ENCODE measurements around the gene ACOT13. TPM values are rescaled to one million over a fixed set of nuclear protein-coding genes. Genes with fewer than 3 reads are reported as not detected.
"Not testable (repeated sequence)": the region's sequence is repeated elsewhere in the genome, so short reads cannot be mapped to it uniquely, and the experiment has no call there.

The ACOT13 gene
- total RNA-seq, 1 experiment from 2014 or later = 15.7 TPM

- no peaks in the 10 kb centered on the region for H3K9me3 ChIP-seq (ENCODE audit: low read length)
- no peaks in the 10 kb centered on the region for H3K9me2 ChIP-seq (replicated peaks; ENCODE audit: insufficient read depth, low read length)
- no peaks in the 10 kb centered on the region for H3K27me3 ChIP-seq (ENCODE audit: low read length)
- DNase-seq = no peak
- no peak overlapping the region for H3K27ac ChIP-seq (ENCODE audit: low read length)
- peaks cover 13% of the 10 kb centered on the region for H3K4me1 ChIP-seq (ENCODE audit: low read length)
- H3K4me2 ChIP-seq (ENCODE audit: low read depth, low read length, poor library complexity, severe bottlenecking) = no peak overlapping the region
- H2AFZ ChIP-seq (ENCODE audit: low read length) = no peak overlapping the region
- no peaks in the 10 kb centered on the region for H3K36me3 ChIP-seq (ENCODE audit: insufficient read depth, low read length)
- no peak overlapping the region for H3K4me3 ChIP-seq (ENCODE audit: low read length)
- H3K79me2 ChIP-seq (ENCODE audit: low read length) = no peaks in the 10 kb centered on the region
- no peaks in the 10 kb centered on the region for H4K20me1 ChIP-seq (ENCODE audit: insufficient read depth, low read depth, low read length)
- no peak overlapping the region for H3K9ac ChIP-seq (ENCODE audit: low read length)
These were observed 26.7 kb upstream of the ACOT13 start for GRCh38 chr6:24640166-24640565.

- H3K9me2 ChIP-seq (replicated peaks; ENCODE audit: insufficient read depth, low read length); H3K9ac ChIP-seq (ENCODE audit: low read length); H3K79me2 ChIP-seq (ENCODE audit: low read length): not testable (repeated sequence)
These were observed 26.2 kb upstream of the ACOT13 start for GRCh38 chr6:24640631-24641030.

GRCh38 chr6:24642061-24642460 lies 24.8 kb upstream of the ACOT13 start:
- no peaks in the 10 kb centered on the region for H3K27me3 ChIP-seq (ENCODE audit: low read length)
- H3K9me2 ChIP-seq (replicated peaks; ENCODE audit: insufficient read depth, low read length) = no peaks in the 10 kb centered on the region
- H2AFZ ChIP-seq (ENCODE audit: low read length) = no peak overlapping the region
- no peaks in the 10 kb centered on the region for H4K20me1 ChIP-seq (ENCODE audit: insufficient read depth, low read depth, low read length)
- H3K4me2 ChIP-seq (ENCODE audit: low read depth, low read length, poor library complexity, severe bottlenecking) = no peak overlapping the region
- no peak for DNase-seq
- no peaks in the 10 kb centered on the region for H3K79me2 ChIP-seq (ENCODE audit: low read length)
- no peak overlapping the region for H3K9ac ChIP-seq (ENCODE audit: low read length)
- no peak overlapping the region for H3K27ac ChIP-seq (ENCODE audit: low read length)
- H3K4me3 ChIP-seq (ENCODE audit: low read length) = no peak overlapping the region
- H3K9me3 ChIP-seq (ENCODE audit: low read length) = no peaks in the 10 kb centered on the region
- no peaks in the 10 kb centered on the region for H3K36me3 ChIP-seq (ENCODE audit: insufficient read depth, low read length)
- H3K4me1 ChIP-seq (ENCODE audit: low read length) = peaks cover 26% of the 10 kb centered on the region

More at GRCh38 chr6:24640631-24641030, 26.2 kb upstream of the ACOT13 start:
- H3K27me3 ChIP-seq (ENCODE audit: low read length); H3K36me3 ChIP-seq (ENCODE audit: insufficient read depth, low read length); H3K9me3 ChIP-seq (ENCODE audit: low read length); H2AFZ ChIP-seq (ENCODE audit: low read length); DNase-seq; H4K20me1 ChIP-seq (ENCODE audit: insufficient read depth, low read depth, low read length); H3K4me3 ChIP-seq (ENCODE audit: low read length); H3K4me2 ChIP-seq (ENCODE audit: low read depth, low read length, poor library complexity, severe bottlenecking); H3K27ac ChIP-seq (ENCODE audit: low read length): not testable (repeated sequence)
- H3K4me1 ChIP-seq (ENCODE audit: low read length) = peaks cover 18% of the 10 kb centered on the region

- no peak overlapping the region for H3K4me2 ChIP-seq (ENCODE audit: low read depth, low read length, poor library complexity, severe bottlenecking)
These were observed 23.0 kb upstream of the ACOT13 start for GRCh38 chr6:24643920-24644319.

GRCh38 chr6:24644377-24644776 lies 22.5 kb upstream of the ACOT13 start:
- H4K20me1 ChIP-seq (ENCODE audit: insufficient read depth, low read depth, low read length) = no peaks in the 10 kb centered on the region
- no peaks in the 10 kb centered on the region for H3K36me3 ChIP-seq (ENCODE audit: insufficient read depth, low read length)
- H3K9me3 ChIP-seq (ENCODE audit: low read length) = no peaks in the 10 kb centered on the region
- H3K27me3 ChIP-seq (ENCODE audit: low read length) = no peaks in the 10 kb centered on the region
- H2AFZ ChIP-seq (ENCODE audit: low read length) = no peak overlapping the region
- no peak overlapping the region for H3K27ac ChIP-seq (ENCODE audit: low read length)
- no peaks in the 10 kb centered on the region for H3K79me2 ChIP-seq (ENCODE audit: low read length)
- H3K9ac ChIP-seq (ENCODE audit: low read length) = no peak overlapping the region
- H3K4me3 ChIP-seq (ENCODE audit: low read length) = no peak overlapping the region
- no peak overlapping the region for H3K4me2 ChIP-seq (ENCODE audit: low read depth, low read length, poor library complexity, severe bottlenecking)
- no peak for DNase-seq
- H3K4me1 ChIP-seq (ENCODE audit: low read length) = peaks cover 36% of the 10 kb centered on the region
- H3K9me2 ChIP-seq (replicated peaks; ENCODE audit: insufficient read depth, low read length) = no peaks in the 10 kb centered on the region

More at GRCh38 chr6:24643920-24644319, 23.0 kb upstream of the ACOT13 start:
- H3K27me3 ChIP-seq (ENCODE audit: low read length) = no peaks in the 10 kb centered on the region
- H3K4me1 ChIP-seq (ENCODE audit: low read length) = peaks cover 36% of the 10 kb centered on the region
- H3K79me2 ChIP-seq (ENCODE audit: low read length) = no peaks in the 10 kb centered on the region
- H3K4me3 ChIP-seq (ENCODE audit: low read length) = no peak overlapping the region
- H3K9ac ChIP-seq (ENCODE audit: low read length) = no peak overlapping the region
- H4K20me1 ChIP-seq (ENCODE audit: insufficient read depth, low read depth, low read length) = no peaks in the 10 kb centered on the region
- H3K9me2 ChIP-seq (replicated peaks; ENCODE audit: insufficient read depth, low read length) = no peaks in the 10 kb centered on the region
- H3K36me3 ChIP-seq (ENCODE audit: insufficient read depth, low read length) = no peaks in the 10 kb centered on the region
- no peak overlapping the region for H3K27ac ChIP-seq (ENCODE audit: low read length)
- DNase-seq = no peak
- no peaks in the 10 kb centered on the region for H3K9me3 ChIP-seq (ENCODE audit: low read length)
- H2AFZ ChIP-seq (ENCODE audit: low read length) = no peak overlapping the region

GRCh38 chr6:24646771-24647170 lies 20.1 kb upstream of the ACOT13 start:
- no peaks in the 10 kb centered on the region for H3K79me2 ChIP-seq (ENCODE audit: low read length)
- H3K27me3 ChIP-seq (ENCODE audit: low read length) = no peaks in the 10 kb centered on the region
- no peaks in the 10 kb centered on the region for H3K9me3 ChIP-seq (ENCODE audit: low read length)
- peaks cover 13% of the 10 kb centered on the region; the same call in 1 of the 2 replicates for H3K36me3 ChIP-seq (ENCODE audit: insufficient read depth, low read length)
- peak overlapping the region; percentile 90 for H3K4me3 ChIP-seq (ENCODE audit: low read length)
- H3K4me1 ChIP-seq (ENCODE audit: low read length) = peaks cover 45% of the 10 kb centered on the region
- no peak for DNase-seq
- peak overlapping the region; percentile 50; the same call in 1 of the 2 replicates for H3K9ac ChIP-seq (ENCODE audit: low read length)
- H4K20me1 ChIP-seq (ENCODE audit: insufficient read depth, low read depth, low read length) = no peaks in the 10 kb centered on the region
- no peak overlapping the region for H2AFZ ChIP-seq (ENCODE audit: low read length)
- H3K9me2 ChIP-seq (replicated peaks; ENCODE audit: insufficient read depth, low read length) = no peaks in the 10 kb centered on the region
- H3K4me2 ChIP-seq (ENCODE audit: low read depth, low read length, poor library complexity, severe bottlenecking) = peak overlapping the region; percentile 93
- no peak overlapping the region for H3K27ac ChIP-seq (ENCODE audit: low read length)

GRCh38 chr6:24648276-24648675 lies 18.6 kb upstream of the ACOT13 start:
- no peaks in the 10 kb centered on the region for H3K27me3 ChIP-seq (ENCODE audit: low read length)
- no peaks in the 10 kb centered on the region for H4K20me1 ChIP-seq (ENCODE audit: insufficient read depth, low read depth, low read length)

GRCh38 chr6:24649691-24650090 lies 17.2 kb upstream of the ACOT13 start:
- no peaks in the 10 kb centered on the region for H4K20me1 ChIP-seq (ENCODE audit: insufficient read depth, low read depth, low read length)
- H3K9ac ChIP-seq (ENCODE audit: low read length) = no peak overlapping the region
- no peak overlapping the region for H3K27ac ChIP-seq (ENCODE audit: low read length)
- H3K36me3 ChIP-seq (ENCODE audit: insufficient read depth, low read length) = peaks cover 39% of the 10 kb centered on the region; the same call in 1 of the 2 replicates
- no peak overlapping the region for H3K4me2 ChIP-seq (ENCODE audit: low read depth, low read length, poor library complexity, severe bottlenecking)
- no peaks in the 10 kb centered on the region for H3K9me2 ChIP-seq (replicated peaks; ENCODE audit: insufficient read depth, low read length)
- peaks cover 36% of the 10 kb centered on the region for H3K4me1 ChIP-seq (ENCODE audit: low read length)
- H3K79me2 ChIP-seq (ENCODE audit: low read length) = peaks cover 10% of the 10 kb centered on the region; the same call in 1 of the 2 replicates
- no peak for DNase-seq
- H3K4me3 ChIP-seq (ENCODE audit: low read length) = no peak overlapping the region
- no peaks in the 10 kb centered on the region for H3K9me3 ChIP-seq (ENCODE audit: low read length)
- no peaks in the 10 kb centered on the region for H3K27me3 ChIP-seq (ENCODE audit: low read length)
- H2AFZ ChIP-seq (ENCODE audit: low read length) = no peak overlapping the region

More at GRCh38 chr6:24648276-24648675, 18.6 kb upstream of the ACOT13 start:
- no peak overlapping the region for H3K4me3 ChIP-seq (ENCODE audit: low read length)
- peak overlapping the region; percentile 11 for H3K4me2 ChIP-seq (ENCODE audit: low read depth, low read length, poor library complexity, severe bottlenecking)
- H3K36me3 ChIP-seq (ENCODE audit: insufficient read depth, low read length) = peaks cover 27% of the 10 kb centered on the region; the same call in 1 of the 2 replicates
- no peaks in the 10 kb centered on the region for H3K9me2 ChIP-seq (replicated peaks; ENCODE audit: insufficient read depth, low read length)
- H3K9me3 ChIP-seq (ENCODE audit: low read length) = no peaks in the 10 kb centered on the region
- H3K9ac ChIP-seq (ENCODE audit: low read length) = no peak overlapping the region
- H2AFZ ChIP-seq (ENCODE audit: low read length) = no peak overlapping the region
- H3K27ac ChIP-seq (ENCODE audit: low read length) = no peak overlapping the region
- peaks cover 4% of the 10 kb centered on the region; the same call in 1 of the 2 replicates for H3K79me2 ChIP-seq (ENCODE audit: low read length)
- no peak for DNase-seq
- H3K4me1 ChIP-seq (ENCODE audit: low read length) = peaks cover 45% of the 10 kb centered on the region

All from Karpas-422 (cell line).